Measurements from ENCODE around the gene APBB2.

The APBB2 gene

GRCh38 chr4:41092128-41092527, 122.2 kb downstream of the APBB2 start:
- WGBS (ENCODE audit: extremely low coverage, insufficient coverage, insufficient read length): no CpG with 5 or more reads among the region's 3 CpGs
- Histone ChIP-seq H2AK5ac (ENCODE audit: low read length) (no peak overlapping the region), H4K91ac (ENCODE audit: low read depth, low read length) (no peak overlapping the region)

GRCh38 chr4:41081847-41082246, 132.5 kb downstream of the APBB2 start:
- Histone ChIP-seq H2BK120ac (ENCODE audit: insufficient read depth, low read length, poor library complexity) (no peak overlapping the region), H3K27me3 (ENCODE audit: insufficient read depth, low read length) (no peaks in the 10 kb centered on the region), H2BK12ac (ENCODE audit: low read length) (no peak overlapping the region), H4K91ac (ENCODE audit: low read depth, low read length) (no peak overlapping the region), H3K79me2 (ENCODE audit: control insufficient read depth, insufficient read depth, low read length, poor library complexity) (no peaks in the 10 kb centered on the region), H4K12ac (ENCODE audit: low read depth, low read length) (no peak overlapping the region), H3K4me3 (ENCODE audit: low read depth, low read length) (no peak overlapping the region), H2BK5ac (ENCODE audit: low read depth, low read length, poor library complexity) (no peak overlapping the region), H2AFZ (ENCODE audit: insufficient read depth, low read length, poor library complexity) (no peak overlapping the region), H3K9me3 (ENCODE audit: insufficient read depth, low read depth, low read length) (no peaks in the 10 kb centered on the region), H3K79me1 (ENCODE audit: low read length) (no peaks in the 10 kb centered on the region), H3K27ac (ENCODE audit: low read depth, low read length) (no peak overlapping the region), H3K9ac (ENCODE audit: low read length) (no peak overlapping the region), H3K23ac (ENCODE audit: low read length) (no peak overlapping the region), H3K4me1 (ENCODE audit: control insufficient read depth in 1 of 2, insufficient read depth in 2 of 2, low read length in 2 of 2) (peaks cover 0 to 2% of the 10 kb centered on the region in 2 experiments), H2AK5ac (ENCODE audit: low read length) (no peak overlapping the region), H3K4ac (ENCODE audit: low read depth, low read length) (no peak overlapping the region), H3K4me2 (ENCODE audit: low read length) (no peak overlapping the region), H4K8ac (ENCODE audit: low read depth, low read length) (no peak overlapping the region), H3K18ac (ENCODE audit: low read length) (no peak overlapping the region), H3K36me3 (ENCODE audit: control insufficient read depth in 1 of 2, insufficient read depth in 2 of 2, low read length in 2 of 2) (no peaks in the 10 kb centered on the region), H3K14ac (ENCODE audit: low read length) (no peak overlapping the region)
- no peak for DNase-seq
- no CpG with 5 or more reads among the region's 5 CpGs for WGBS (ENCODE audit: extremely low coverage, insufficient coverage, insufficient read length)

More at GRCh38 chr4:41092128-41092527, 122.2 kb downstream of the APBB2 start:
- Histone ChIP-seq H3K4me3 (ENCODE audit: low read depth, low read length) (no peak overlapping the region), H3K27me3 (ENCODE audit: insufficient read depth, low read length) (no peaks in the 10 kb centered on the region), H3K9ac (ENCODE audit: low read length) (no peak overlapping the region), H3K27ac (ENCODE audit: low read depth, low read length) (no peak overlapping the region), H3K79me1 (ENCODE audit: low read length) (no peaks in the 10 kb centered on the region), H3K36me3 (ENCODE audit: control insufficient read depth in 1 of 2, insufficient read depth in 2 of 2, low read length in 2 of 2) (no peaks in the 10 kb centered on the region), H3K14ac (ENCODE audit: low read length) (no peak overlapping the region), H3K4ac (ENCODE audit: low read depth, low read length) (no peak overlapping the region), H2BK120ac (ENCODE audit: insufficient read depth, low read length, poor library complexity) (no peak overlapping the region), H3K79me2 (ENCODE audit: control insufficient read depth, insufficient read depth, low read length, poor library complexity) (no peaks in the 10 kb centered on the region), H3K23ac (ENCODE audit: low read length) (no peak overlapping the region), H3K4me1 (ENCODE audit: control insufficient read depth in 1 of 2, insufficient read depth in 2 of 2, low read length in 2 of 2) (peaks cover 3 to 5% of the 10 kb centered on the region in 2 experiments), H3K18ac (ENCODE audit: low read length) (no peak overlapping the region), H4K12ac (ENCODE audit: low read depth, low read length) (no peak overlapping the region), H4K8ac (ENCODE audit: low read depth, low read length) (no peak overlapping the region), H2BK12ac (ENCODE audit: low read length) (no peak overlapping the region), H2AFZ (ENCODE audit: insufficient read depth, low read length, poor library complexity) (no peak overlapping the region), H2BK5ac (ENCODE audit: low read depth, low read length, poor library complexity) (no peak overlapping the region), H3K9me3 (ENCODE audit: insufficient read depth, low read depth, low read length) (no peaks in the 10 kb centered on the region), H3K4me2 (ENCODE audit: low read length) (no peak overlapping the region)
- no peak for DNase-seq

GRCh38 chr4:41080976-41081375, 133.4 kb downstream of the APBB2 start:
- no peak overlapping the region for H3K4ac ChIP-seq (ENCODE audit: low read depth, low read length)
- WGBS (ENCODE audit: extremely low coverage, insufficient coverage, insufficient read length): no CpG with 5 or more reads among the region's 4 CpGs
- no peak overlapping the region for H2BK120ac ChIP-seq (ENCODE audit: insufficient read depth, low read length, poor library complexity)
- H3K18ac ChIP-seq (ENCODE audit: low read length): no peak overlapping the region
- H3K36me3 ChIP-seq (ENCODE audit: control insufficient read depth in 1 of 2, insufficient read depth in 2 of 2, low read length in 2 of 2): no peaks in the 10 kb centered on the region
- no peak overlapping the region for H3K4me3 ChIP-seq (ENCODE audit: low read depth, low read length)
- no peak for DNase-seq
- H4K91ac ChIP-seq (ENCODE audit: low read depth, low read length): no peak overlapping the region
- H3K4me2 ChIP-seq (ENCODE audit: low read length): no peak overlapping the region
- H3K4me1 ChIP-seq (ENCODE audit: control insufficient read depth in 1 of 2, insufficient read depth in 2 of 2, low read length in 2 of 2): peaks cover 0 to 2% of the 10 kb centered on the region in 2 experiments
- H3K79me1 ChIP-seq (ENCODE audit: low read length): no peaks in the 10 kb centered on the region
- H3K9me3 ChIP-seq (ENCODE audit: insufficient read depth, low read depth, low read length): no peaks in the 10 kb centered on the region
- H4K12ac ChIP-seq (ENCODE audit: low read depth, low read length): no peak overlapping the region
- no peak overlapping the region for H2BK5ac ChIP-seq (ENCODE audit: low read depth, low read length, poor library complexity)
- no peak overlapping the region for H3K9ac ChIP-seq (ENCODE audit: low read length)
- H2AK5ac ChIP-seq (ENCODE audit: low read length): no peak overlapping the region
- no peaks in the 10 kb centered on the region for H3K27me3 ChIP-seq (ENCODE audit: insufficient read depth, low read length)
- no peak overlapping the region for H2AFZ ChIP-seq (ENCODE audit: insufficient read depth, low read length, poor library complexity)
- H3K27ac ChIP-seq (ENCODE audit: low read depth, low read length): no peak overlapping the region
- H3K79me2 ChIP-seq (ENCODE audit: control insufficient read depth, insufficient read depth, low read length, poor library complexity): no peaks in the 10 kb centered on the region
- H3K14ac ChIP-seq (ENCODE audit: low read length): no peak overlapping the region
- H4K8ac ChIP-seq (ENCODE audit: low read depth, low read length): no peak overlapping the region
- no peak overlapping the region for H3K23ac ChIP-seq (ENCODE audit: low read length)
- no peak overlapping the region for H2BK12ac ChIP-seq (ENCODE audit: low read length)

- no peak overlapping the region for H3K4ac ChIP-seq (ENCODE audit: low read depth, low read length)
- no peak overlapping the region for H3K4me2 ChIP-seq (ENCODE audit: low read length)
- no peak overlapping the region for H3K23ac ChIP-seq (ENCODE audit: low read length)
- H2BK12ac ChIP-seq (ENCODE audit: low read length): no peak overlapping the region
- no peak overlapping the region for H3K18ac ChIP-seq (ENCODE audit: low read length)
- no peaks in the 10 kb centered on the region for H3K27me3 ChIP-seq (ENCODE audit: insufficient read depth, low read length)
- no peak overlapping the region for H3K14ac ChIP-seq (ENCODE audit: low read length)
- H4K12ac ChIP-seq (ENCODE audit: low read depth, low read length): no peak overlapping the region
- H2AK5ac ChIP-seq (ENCODE audit: low read length): no peak overlapping the region
- H3K4me1 ChIP-seq (ENCODE audit: control insufficient read depth in 1 of 2, insufficient read depth in 2 of 2, low read length in 2 of 2): peaks cover 0 to 2% of the 10 kb centered on the region in 2 experiments
- H3K79me1 ChIP-seq (ENCODE audit: low read length): no peaks in the 10 kb centered on the region
- no peak overlapping the region for H2AFZ ChIP-seq (ENCODE audit: insufficient read depth, low read length, poor library complexity)
- no peak overlapping the region for H3K27ac ChIP-seq (ENCODE audit: low read depth, low read length)
- H2BK120ac ChIP-seq (ENCODE audit: insufficient read depth, low read length, poor library complexity): no peak overlapping the region
- H3K4me3 ChIP-seq (ENCODE audit: low read depth, low read length): no peak overlapping the region
- no peak for DNase-seq
- H4K8ac ChIP-seq (ENCODE audit: low read depth, low read length): no peak overlapping the region
- no CpG with 5 or more reads among the region's 6 CpGs for WGBS (ENCODE audit: extremely low coverage, insufficient coverage, insufficient read length)
- H3K9ac ChIP-seq (ENCODE audit: low read length): no peak overlapping the region
- no peaks in the 10 kb centered on the region for H3K79me2 ChIP-seq (ENCODE audit: control insufficient read depth, insufficient read depth, low read length, poor library complexity)
- no peak overlapping the region for H2BK5ac ChIP-seq (ENCODE audit: low read depth, low read length, poor library complexity)
- H3K36me3 ChIP-seq (ENCODE audit: control insufficient read depth in 1 of 2, insufficient read depth in 2 of 2, low read length in 2 of 2): no peaks in the 10 kb centered on the region
- H3K9me3 ChIP-seq (ENCODE audit: insufficient read depth, low read depth, low read length): no peaks in the 10 kb centered on the region
- no peak overlapping the region for H4K91ac ChIP-seq (ENCODE audit: low read depth, low read length)
These were observed 134.3 kb downstream of the APBB2 start for GRCh38 chr4:41079881-41080560.
